HPDE6-E6E7 (cell line): ENCODE data around the gene GPN2.
"Not testable (repeated sequence)": the region's sequence is repeated elsewhere in the genome, so short reads cannot be mapped to it uniquely, and the experiment has no call there.

Experiments
- DNase-seq: peaks from one replicate; pipeline ENCODE4 v3.0.0; 2011; ENCODE audit warnings: missing footprints; ENCODE audit errors: extremely low spot score

Gene GPN2

DNA sequence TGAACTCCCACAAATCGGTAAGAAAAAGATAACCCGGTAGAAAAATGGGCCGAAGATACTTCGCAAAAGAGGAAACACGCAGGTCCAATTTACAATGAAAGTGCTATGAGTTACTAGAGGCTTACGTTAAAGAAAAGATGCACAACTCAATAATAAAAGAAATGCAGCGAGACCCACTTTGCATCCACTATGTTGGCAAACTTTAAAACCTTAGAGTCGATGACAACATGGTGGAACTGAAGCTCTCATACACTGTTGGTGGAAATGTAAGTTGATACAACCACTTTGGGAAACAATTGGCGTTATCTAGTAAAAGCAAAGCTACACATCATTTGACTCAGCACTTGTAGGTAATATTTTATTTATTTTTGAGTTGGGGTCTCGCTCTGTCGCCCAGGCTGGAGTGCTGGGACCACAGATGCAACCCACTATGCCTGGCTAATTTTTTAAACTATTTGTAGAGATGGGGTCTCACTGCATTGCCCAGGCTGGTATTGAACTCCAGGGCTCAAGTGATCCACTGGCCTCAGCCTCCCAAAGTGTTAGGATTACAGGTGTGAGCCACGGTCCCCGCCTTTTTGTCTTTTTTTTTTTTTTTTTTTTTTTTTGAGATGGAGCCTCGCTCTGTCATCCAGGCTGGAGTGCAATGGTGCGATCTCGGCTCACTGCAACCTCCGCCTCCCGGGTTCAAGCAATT lies 10.9 kb upstream of the GPN2 start:
- no peak for DNase-seq

DNA sequence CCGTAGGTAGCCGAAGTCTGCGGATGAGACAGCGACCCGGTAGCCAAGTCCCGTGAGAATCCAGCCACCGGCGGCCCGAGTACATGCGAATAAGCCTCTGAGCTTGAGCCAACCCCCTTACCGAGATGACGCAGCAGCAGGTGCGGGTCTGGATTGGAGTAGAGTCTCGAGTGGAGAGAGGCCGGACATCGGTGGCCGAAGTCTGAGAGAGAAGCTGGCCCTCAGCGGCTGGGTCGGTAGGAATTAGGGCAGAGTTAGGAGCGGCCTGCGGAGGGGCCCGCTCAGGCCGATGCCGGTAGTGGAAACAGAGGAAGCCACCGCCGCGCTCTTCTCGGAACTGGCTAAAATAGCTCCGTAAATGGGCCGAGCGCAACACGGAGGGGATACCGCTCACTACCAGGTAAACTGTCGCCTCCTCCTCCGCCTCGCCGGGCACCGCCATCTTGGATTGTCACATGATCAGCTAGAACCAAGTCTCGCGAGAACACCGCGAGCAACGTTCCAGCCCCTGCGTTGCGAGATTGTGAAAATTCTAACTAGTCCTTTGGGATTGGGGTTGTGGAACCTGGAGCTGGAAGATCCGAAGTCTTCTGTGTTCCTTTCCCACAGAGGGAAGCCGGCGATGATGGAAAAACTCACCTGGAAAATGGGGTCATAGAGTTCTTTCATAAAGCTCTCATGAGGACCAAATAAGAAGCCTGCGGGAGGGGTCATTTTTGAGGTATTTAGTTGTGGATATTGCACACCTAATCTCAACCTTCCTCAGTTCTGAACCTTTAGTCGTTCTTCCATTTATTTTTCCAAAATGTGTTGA lies 10.1 kb upstream of the GPN2 start, which contains the start of gene GPATCH3:
Gene GPATCH3 (minus strand): TSS at position 467 of the 814 bp plus-strand sequence. CDS start 25 bp downstream, at position 442.
- DNase-seq = peak; percentile 85

DNA sequence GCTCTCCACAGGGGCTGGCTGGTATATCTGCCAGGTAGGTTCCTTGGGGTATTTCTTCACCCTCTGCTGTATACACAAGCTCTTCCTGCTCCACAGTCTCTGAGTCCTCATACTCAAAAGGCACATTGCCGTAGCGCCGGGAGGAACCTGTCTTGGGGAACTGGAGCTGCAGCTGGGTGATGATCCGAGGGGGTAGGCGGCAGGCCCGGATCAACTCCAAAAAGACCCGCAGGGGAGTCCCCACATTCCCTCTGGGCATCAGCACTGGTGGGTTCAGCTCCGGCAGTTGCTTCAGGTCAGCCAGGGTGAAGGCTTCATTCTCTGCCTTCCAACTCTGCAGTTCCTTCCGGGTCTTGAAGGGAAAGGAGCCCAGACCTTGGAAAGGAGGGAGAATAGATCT lies 7.3 kb upstream of the GPN2 start:
- DNase-seq = no peak

DNA sequence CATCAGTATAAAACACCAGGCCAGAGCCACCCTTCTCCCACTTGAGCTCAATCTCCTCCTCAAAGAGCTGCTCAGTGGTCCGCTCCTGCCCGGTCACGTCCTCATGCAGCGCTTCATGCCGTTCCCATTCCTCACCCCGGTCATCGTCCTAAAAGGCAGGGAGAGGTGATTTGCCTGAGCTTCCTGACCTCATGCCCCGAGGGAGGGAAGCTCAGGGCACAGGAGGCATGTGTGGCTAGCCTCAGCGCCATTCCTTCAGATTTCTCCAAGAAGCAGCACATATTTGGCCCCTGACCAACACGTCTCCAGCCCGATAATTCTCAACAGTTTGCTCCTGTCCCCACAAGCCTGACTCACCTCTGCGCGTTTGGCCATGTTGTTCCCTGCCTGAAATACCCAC lies 4.2 kb upstream of the GPN2 start:
- DNase-seq = peak; percentile 76

DNA sequence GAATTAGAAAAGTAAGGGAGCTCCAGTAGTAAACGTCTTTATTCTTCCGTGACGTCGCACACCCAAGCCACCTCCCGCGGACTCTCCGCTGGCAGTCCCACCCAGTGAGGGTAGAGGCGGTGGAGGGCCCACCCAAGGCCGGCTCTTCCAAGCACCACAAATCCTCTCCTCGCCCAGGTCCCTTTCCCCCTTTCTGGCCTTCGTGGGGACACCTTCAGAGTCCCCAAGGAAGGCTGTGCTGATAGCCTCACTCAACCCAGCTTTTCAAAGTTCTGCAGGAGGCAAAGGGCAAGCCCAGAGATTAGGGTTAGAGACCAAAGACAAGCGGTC lies 349 bp upstream of the GPN2 start:
- no peak for DNase-seq

DNA sequence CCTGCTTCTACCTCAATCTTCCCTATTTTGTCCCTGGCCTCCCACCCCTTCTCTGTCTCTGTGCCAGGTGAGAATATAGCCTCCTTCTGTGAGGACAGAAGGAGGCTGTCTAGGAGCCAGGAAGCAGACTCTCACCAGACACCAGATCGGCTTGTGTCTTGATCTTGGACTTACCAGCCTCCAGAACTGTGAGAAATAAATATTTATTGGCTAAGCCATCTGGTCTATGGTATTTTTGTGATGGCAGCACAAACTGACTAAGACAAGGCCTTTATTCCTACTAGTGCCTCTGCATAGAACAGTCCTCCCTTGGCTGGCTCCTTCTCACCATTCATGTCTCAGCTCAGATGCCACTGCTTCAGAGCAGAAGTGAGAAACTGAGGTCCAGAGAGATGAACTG lies 1.9 kb downstream of the GPN2 start:
- DNase-seq = no peak

DNA sequence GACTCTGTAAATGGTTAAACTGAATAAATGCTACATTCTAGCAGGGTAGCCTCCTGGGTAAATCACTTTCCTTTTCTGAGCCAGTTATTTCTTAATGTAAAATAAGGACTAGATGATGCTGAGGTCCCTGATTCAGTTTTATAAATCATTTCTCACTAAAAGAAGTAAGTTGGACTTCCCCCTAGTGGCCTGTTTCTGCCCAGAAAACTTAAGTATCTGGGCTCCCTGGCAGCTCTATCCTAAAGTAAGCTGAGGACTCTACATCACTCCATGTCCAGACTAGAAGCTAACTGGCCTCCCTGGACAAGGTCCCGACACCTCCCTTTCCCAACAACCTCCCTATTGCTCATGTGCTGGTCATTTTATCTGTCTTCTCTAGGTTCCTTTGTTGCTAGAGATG lies 3.0 kb downstream of the GPN2 start:
- DNase-seq = no peak

DNA sequence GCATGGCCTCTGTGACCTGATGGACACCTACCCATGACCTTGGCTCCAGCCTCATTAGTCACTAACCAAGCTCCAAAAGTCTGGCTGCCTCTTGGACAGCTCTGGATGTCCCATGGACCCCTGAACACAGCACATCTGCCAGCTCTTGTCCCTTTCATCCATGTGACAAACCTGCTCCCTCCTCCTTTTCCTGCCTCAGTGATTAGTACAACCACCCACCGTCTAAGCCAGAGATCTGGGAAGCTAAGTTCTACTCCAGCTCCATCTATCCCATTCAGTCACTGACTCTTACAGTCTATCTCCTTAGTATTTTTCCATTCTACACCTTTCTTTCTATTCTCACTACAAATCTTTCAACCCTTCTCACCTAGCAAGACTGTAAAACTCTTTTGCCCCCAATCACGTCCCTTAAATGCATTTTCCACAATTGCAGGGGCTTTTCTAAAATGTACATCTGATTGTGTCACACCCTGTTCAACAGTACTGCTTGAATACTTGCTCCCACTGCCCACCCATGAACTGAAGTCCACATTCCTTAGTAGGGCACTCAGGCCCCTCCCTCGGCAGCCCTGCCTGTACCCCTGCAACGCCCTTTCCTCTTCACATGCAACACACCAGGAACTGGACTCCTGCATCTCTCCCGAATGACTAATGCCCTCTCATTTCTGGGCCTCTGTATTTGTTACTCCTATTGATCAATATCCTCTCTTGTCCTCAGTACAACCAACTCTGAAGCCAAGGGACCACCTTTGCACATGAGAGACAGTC lies 7.2 kb downstream of the GPN2 start:
- DNase-seq = no peak

DNA sequence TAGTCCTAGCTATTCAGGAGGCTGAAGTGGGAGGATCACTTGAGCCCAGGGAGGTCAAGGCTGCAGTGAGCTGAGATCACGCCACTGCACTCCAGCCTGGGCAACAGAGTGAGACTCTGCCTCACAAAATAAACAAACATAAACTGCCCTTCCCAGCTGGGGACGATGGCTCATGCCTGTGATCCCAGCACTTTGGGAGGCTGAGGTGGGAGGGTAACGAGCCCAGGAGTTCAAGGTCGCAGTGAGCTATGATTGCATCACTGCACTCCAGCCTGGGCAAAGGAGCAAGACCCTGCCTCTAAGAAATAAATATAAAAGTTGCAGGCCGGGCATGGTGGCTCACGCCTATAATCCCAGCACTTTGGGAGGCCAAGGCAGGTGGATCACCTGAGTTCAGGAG lies 8.5 kb downstream of the GPN2 start:
- DNase-seq = not testable (repeated sequence)

DNA sequence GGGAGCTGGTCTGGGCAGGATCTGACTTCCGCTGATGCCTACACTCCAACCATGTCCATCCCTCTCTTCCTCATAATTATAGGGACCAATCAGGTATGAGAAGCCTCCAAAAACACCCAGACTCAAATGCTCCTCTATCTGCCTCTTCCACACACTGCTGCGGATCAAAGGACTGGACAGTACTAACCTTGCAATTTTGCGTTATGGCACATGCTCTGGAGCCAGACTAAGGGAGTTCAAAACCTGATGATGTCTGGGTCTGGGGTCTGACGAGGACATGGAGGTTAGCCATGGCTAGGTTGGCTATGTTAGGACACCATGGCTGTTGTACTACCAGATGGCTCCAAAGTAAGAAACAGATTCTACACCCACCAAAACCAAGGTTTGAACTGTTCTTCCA lies 10.3 kb downstream of the GPN2 start:
- DNase-seq = no peak

DNA sequence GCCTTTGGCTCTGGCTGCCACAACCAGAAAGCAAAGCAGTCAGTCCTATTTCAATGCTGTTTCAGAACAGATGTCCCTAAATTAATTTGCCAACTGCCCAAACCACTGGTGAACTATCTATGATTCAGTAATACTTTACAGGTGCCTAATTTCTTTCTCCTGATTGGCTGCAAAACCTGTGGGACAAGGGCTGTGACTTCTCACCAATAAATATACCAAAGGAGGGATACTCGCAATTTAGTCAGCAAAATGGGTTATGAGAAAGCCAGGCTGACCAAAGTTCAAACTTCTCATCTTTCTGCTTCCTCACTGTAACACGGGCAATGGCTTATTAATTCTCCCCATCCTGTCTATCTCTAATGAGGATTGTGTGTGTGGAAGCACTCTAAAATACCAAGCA lies 12.8 kb downstream of the GPN2 start:
- no peak for DNase-seq

DNA sequence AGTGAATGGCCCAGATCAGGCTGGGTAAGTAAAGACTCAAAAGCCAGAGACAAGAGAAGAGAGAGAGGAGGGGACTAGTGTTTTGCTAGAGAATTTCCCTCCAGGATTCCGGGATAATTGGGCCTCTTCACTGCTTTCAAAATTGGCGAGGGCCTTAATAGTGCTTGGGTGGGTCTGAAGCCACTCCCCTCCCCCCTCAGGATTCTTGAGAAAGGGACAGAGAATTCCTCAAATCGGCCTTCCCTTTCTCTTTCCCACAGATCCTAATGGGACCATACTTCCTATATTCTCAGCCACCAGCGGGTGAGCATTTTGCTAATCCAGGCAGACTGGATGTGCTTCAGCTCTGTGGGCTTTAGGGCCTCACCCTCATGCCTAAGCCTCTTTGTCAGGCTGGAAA lies 15.2 kb downstream of the GPN2 start:
- DNase-seq = no peak

DNA sequence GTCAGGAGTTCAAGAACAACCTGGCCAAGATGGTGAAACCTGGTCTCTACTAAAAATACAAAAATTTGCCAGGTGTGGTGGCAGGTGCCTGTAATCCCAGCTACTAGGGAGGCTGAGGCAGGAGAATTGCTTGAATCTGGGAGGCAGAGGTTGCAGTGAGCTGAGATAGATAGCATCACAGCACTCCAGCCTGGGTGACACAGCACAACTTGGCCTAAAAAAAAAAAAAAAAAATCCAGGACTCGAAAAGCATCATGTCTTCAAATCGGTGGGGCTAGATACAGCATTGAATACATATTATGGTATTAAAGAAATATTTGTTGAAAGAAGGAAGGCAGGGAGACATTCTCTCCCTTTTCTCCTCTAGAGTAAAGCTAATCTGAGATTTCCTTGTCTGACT lies 17.0 kb downstream of the GPN2 start:
- not testable (repeated sequence) for DNase-seq

DNA sequence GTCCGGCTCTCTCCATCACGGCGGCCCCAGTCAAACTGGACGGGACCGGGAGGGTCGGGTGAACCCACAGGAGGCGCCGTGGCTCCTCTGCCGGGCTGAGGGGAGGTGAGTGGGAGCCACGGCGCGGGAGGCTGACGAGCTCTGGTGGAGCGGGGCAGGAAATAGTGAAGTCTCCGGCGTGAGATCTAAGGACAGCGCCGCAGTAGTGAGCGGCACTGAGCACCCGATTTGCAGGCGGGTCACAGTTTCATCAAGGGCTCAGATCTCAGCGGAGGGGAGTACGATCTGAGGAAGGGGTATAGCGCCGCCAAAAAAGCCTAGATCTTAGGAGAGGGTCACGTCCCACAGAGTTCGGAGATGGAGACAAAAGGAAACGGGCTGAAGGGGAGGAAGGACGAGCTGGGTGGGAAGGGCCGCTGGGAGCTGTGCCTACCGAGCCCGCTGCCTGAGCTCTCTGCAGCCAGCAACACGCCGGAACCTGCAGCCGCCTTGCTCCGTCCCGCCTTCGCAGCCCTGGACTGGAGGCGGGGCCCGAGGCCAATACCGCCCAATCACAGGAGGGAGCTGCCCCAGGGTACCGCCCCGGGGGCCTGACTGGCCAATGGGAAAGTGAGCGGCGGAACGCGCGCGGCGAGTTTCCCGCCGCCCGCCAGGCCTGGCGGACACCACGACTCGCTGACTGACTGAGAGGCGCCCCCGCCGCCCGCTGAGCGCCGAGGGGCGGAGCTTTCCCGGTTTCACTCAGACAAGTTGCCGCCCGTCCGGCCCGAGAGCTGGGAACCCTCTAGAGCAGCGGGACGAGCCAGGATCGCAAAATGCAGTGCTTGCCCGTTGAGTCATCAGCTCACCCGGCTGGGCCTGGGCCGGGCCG lies 25.2 kb downstream of the GPN2 start:
- peak; percentile 77 for DNase-seq

DNA sequence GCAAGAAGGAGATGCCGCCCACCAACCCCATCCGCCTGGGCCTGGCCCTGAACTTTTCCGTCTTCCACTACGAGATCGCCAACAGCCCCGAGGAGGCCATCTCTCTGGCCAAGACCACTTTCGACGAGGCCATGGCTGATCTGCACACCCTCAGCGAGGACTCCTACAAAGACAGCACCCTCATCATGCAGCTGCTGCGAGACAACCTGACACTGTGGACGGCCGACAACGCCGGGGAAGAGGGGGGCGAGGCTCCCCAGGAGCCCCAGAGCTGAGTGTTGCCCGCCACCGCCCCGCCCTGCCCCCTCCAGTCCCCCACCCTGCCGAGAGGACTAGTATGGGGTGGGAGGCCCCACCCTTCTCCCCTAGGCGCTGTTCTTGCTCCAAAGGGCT lies 26.4 kb downstream of the GPN2 start:
- no peak for DNase-seq

DNA sequence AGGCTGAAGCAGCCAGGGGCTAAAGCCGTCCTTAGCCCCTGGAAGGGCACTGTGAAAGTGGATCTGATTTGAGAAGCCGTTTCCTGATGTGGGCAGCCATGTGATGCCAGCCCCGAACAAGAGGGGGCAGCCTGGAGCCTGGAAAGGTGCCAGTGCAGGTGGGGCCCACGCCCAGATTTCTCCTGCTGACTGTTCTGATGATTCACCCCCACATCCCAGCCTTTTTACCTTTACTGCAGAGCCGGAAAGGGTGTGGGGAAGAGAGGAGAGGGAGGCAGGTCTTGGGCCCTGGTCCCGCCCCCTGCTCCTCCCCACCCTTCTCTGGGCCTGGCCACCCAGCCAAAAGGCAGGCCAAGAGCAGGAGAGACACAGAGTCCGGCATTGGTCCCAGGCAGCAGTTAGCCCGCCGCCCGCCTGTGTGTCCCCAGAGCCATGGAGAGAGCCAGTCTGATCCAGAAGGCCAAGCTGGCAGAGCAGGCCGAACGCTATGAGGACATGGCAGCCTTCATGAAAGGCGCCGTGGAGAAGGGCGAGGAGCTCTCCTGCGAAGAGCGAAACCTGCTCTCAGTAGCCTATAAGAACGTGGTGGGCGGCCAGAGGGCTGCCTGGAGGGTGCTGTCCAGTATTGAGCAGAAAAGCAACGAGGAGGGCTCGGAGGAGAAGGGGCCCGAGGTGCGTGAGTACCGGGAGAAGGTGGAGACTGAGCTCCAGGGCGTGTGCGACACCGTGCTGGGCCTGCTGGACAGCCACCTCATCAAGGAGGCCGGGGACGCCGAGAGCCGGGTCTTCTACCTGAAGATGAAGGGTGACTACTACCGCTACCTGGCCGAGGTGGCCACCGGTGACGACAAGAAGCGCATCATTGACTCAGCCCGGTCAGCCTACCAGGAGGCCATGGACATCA lies 27.1 kb downstream of the GPN2 start, which contains the start of gene SFN:
Gene SFN (plus strand): TSS at position 369 of the 904 bp plus-strand sequence. CDS start 64 bp downstream, at position 433.
- peak; percentile 71 for DNase-seq

DNA sequence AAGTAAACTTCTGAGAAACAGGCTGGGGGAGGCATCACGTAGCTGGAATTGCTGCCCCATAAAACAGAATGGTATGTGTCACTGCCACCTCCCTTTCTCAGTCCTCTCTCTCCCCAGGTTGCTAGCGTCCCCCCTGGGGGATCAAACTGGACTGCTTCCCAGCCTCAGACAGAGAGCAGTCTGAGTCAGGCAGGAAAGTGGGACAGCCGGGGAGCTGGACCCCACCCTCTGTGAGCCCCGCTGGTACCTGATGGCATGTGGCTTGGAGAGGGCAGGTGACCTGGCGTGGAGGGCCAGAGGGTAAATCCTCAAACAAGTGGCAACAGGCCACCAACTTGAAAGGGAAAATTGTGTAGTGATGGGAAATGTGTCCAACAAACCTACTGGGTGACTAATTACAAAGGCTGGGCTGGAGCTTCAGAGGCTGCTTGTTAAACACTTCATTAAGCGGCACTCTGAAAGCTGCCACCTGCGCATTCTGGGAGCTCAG lies 28.1 kb downstream of the GPN2 start:
- DNase-seq = no peak

DNA sequence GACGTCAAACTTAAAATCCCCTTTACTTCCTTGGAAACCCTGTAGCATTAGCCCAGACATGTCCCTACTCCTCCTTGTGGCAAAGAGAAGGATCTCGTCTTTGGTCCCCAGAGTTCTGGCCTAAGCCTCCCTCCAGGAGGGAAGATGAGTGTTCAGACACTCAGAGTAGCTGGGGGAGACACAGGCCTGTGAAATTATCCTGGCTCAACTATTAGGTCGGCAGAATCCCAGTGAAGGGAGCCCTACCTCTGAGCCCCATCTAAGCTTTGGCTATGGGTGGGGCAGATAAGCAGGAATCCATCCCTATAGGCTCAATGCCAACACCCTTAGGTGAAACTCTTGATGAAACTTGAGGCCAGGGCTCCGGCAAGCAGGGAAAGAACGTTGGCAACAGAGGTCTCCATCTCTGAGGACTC lies 28.8 kb downstream of the GPN2 start:
- no peak for DNase-seq

DNA sequence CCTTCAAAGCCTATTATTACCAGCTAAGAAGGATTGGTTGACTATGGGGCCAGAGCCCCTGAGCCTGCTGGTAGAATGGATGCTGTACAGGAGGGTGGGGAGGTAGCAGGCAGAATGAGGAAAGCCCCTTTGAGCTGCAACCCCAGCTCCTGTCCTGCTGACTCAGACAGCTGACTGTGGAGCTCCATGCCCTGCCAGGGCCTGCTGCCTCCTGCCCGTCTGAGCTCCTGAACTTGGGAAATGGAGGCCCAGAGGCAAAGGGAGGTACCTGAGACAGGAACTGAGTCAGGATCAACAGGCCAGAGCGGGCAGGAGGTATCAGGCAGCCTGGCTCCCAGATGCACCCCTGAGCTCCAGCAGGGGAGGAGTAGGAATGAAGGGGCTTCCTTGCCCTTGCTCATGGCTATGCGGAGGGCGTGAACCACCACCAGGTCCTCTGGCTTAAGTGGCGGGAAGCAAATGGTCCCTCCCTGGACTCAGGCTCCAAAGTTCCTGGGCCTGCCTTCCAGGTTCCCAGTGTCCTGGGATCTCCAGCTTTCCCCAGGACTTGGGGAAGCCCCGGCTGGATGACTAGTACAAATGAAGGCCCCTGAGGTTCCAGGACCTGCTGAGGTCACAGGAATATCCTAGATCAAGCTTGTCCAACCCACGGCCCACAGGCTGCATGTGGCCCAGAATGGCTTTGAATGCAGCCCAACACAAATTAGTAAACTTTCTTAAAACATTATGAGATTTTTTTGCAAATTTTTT lies 31.0 kb downstream of the GPN2 start:
- DNase-seq = peak; percentile 84

DNA sequence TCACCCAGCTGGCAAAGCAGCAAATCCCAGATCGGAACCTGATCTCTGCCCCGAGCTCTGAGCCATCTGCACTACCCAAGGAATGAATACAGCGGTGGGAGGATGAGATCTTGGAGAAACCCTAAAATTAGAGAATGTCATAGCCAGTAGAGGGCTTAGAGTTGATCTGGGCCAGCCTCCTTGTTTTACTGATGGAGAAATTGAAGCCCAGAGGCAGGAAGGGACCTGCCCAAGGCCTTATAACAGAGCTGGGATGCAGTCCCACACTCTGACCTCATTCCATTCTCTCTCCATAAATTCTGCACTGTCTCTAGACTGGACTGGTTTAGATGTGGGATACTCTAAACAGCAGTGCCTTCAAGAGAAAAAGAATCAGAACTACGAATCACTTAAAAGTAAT lies 31.9 kb downstream of the GPN2 start:
- DNase-seq = no peak
